Activated T-cell treated with anti-CD3 and anti-CD28 coated beads, Interleukin-2, amount 50 U/mL, for 24 hours (primary cell): ENCODE measurements around the gene PRR14.

Source experiments
- DNase-seq: peaks from one replicate; pipeline ENCODE4 v3.0.0-alpha.2; 2020
- H3K27ac Mint-ChIP-seq: 2 replicates; pipeline ENCODE4 v1.8.0; 2020; ENCODE audit warnings: mild to moderate bottlenecking, mixed read lengths
- H3K27me3 Mint-ChIP-seq: 2 replicates; pipeline ENCODE4 v1.8.0; 2020; ENCODE audit warnings: mixed read lengths
- H3K36me3 Mint-ChIP-seq: 2 replicates; pipeline ENCODE4 v1.8.0; 2020; ENCODE audit warnings: low read depth, mixed read lengths
- H3K4me1 Mint-ChIP-seq: 2 replicates; pipeline ENCODE4 v1.8.0; 2020; ENCODE audit warnings: low read depth, mixed read lengths
- H3K4me3 Mint-ChIP-seq: 2 replicates; pipeline ENCODE4 v1.8.0; 2020; ENCODE audit warnings: mild to moderate bottlenecking, moderate library complexity, mixed read lengths
- H3K9me3 Mint-ChIP-seq: 2 replicates; pipeline ENCODE4 v1.8.0; 2020; ENCODE audit warnings: mixed read lengths

The PRR14 gene

GRCh38 chr16:30660424-30661261, 9.9 kb downstream of the PRR14 start:
- H3K27ac Mint-ChIP-seq, result peak overlapping the region; percentile 99
- H3K36me3 Mint-ChIP-seq, result peaks cover 83% of the 10 kb centered on the region
- H3K4me1 Mint-ChIP-seq, result peaks cover 55% of the 10 kb centered on the region
- H3K9me3 Mint-ChIP-seq, result no peaks in the 10 kb centered on the region
- DNase-seq, result peak; percentile 79
- no peaks in the 10 kb centered on the region for H3K27me3 Mint-ChIP-seq
- H3K4me3 Mint-ChIP-seq, result peak overlapping the region; percentile 98

GRCh38 chr16:30662449-30662848, 11.7 kb downstream of the PRR14 start:
- peaks cover 83% of the 10 kb centered on the region for H3K36me3 Mint-ChIP-seq
- no peaks in the 10 kb centered on the region for H3K9me3 Mint-ChIP-seq
- H3K27me3 Mint-ChIP-seq, result no peaks in the 10 kb centered on the region
- H3K4me3 Mint-ChIP-seq, result peak overlapping the region; percentile 98
- peak overlapping the region; percentile 99 for H3K27ac Mint-ChIP-seq
- H3K4me1 Mint-ChIP-seq, result peaks cover 39% of the 10 kb centered on the region
- DNase-seq, result no peak

- Mint-ChIP-seq H3K27ac (peak overlapping the region; percentile 99), H3K9me3 (no peaks in the 10 kb centered on the region), H3K4me1 (peaks cover 37% of the 10 kb centered on the region), H3K36me3 (peaks cover 87% of the 10 kb centered on the region), H3K27me3 (no peaks in the 10 kb centered on the region), H3K4me3 (peak overlapping the region; percentile 98)
- DNase-seq, result no peak
These were observed 12.3 kb downstream of the PRR14 start for GRCh38 chr16:30663038-30663437.

- no peak for DNase-seq
- no peaks in the 10 kb centered on the region for H3K9me3 Mint-ChIP-seq
- peak overlapping the region; percentile 99 for H3K27ac Mint-ChIP-seq
- H3K27me3 Mint-ChIP-seq, result no peaks in the 10 kb centered on the region
- H3K4me3 Mint-ChIP-seq, result peak overlapping the region; percentile 98
- peaks cover 37% of the 10 kb centered on the region for H3K4me1 Mint-ChIP-seq
- H3K36me3 Mint-ChIP-seq, result peaks cover 86% of the 10 kb centered on the region
These were observed 13.1 kb downstream of the PRR14 start for GRCh38 chr16:30663820-30664219.

- peak overlapping the region; percentile 76 for H3K27ac Mint-ChIP-seq
- H3K36me3 Mint-ChIP-seq, result peaks cover 89% of the 10 kb centered on the region
- no peaks in the 10 kb centered on the region for H3K27me3 Mint-ChIP-seq
- DNase-seq, result no peak
- no peak overlapping the region for H3K4me3 Mint-ChIP-seq
- H3K4me1 Mint-ChIP-seq, result peaks cover 37% of the 10 kb centered on the region
- no peaks in the 10 kb centered on the region for H3K9me3 Mint-ChIP-seq
These were observed 13.9 kb downstream of the PRR14 start for GRCh38 chr16:30664616-30665109.

GRCh38 chr16:30665155-30665829, 14.5 kb downstream of the PRR14 start:
- H3K9me3 Mint-ChIP-seq, result no peaks in the 10 kb centered on the region
- DNase-seq, result no peak
- H3K36me3 Mint-ChIP-seq, result peaks cover 90% of the 10 kb centered on the region
- peaks cover 37% of the 10 kb centered on the region for H3K4me1 Mint-ChIP-seq
- peak overlapping the region; percentile 76 for H3K27ac Mint-ChIP-seq
- H3K27me3 Mint-ChIP-seq, result no peaks in the 10 kb centered on the region
- H3K4me3 Mint-ChIP-seq, result no peak overlapping the region

GRCh38 chr16:30665830-30666190, 15.1 kb downstream of the PRR14 start:
- Mint-ChIP-seq H3K27ac (peak overlapping the region; percentile 76), H3K36me3 (peaks cover 90% of the 10 kb centered on the region), H3K4me3 (no peak overlapping the region), H3K4me1 (peaks cover 33% of the 10 kb centered on the region), H3K27me3 (no peaks in the 10 kb centered on the region), H3K9me3 (no peaks in the 10 kb centered on the region)
- DNase-seq, result no peak

- Mint-ChIP-seq H3K27me3 (no peaks in the 10 kb centered on the region), H3K36me3 (peaks cover 87% of the 10 kb centered on the region), H3K9me3 (no peaks in the 10 kb centered on the region), H3K4me1 (peaks cover 25% of the 10 kb centered on the region), H3K4me3 (no peak overlapping the region), H3K27ac (peak overlapping the region; percentile 64)
- DNase-seq, result no peak
These were observed 15.9 kb downstream of the PRR14 start for GRCh38 chr16:30666681-30667080.

GRCh38 chr16:30667361-30667905, 16.7 kb downstream of the PRR14 start:
- Mint-ChIP-seq H3K4me3 (no peak overlapping the region), H3K36me3 (peaks cover 86% of the 10 kb centered on the region), H3K27ac (peak overlapping the region; percentile 48)

GRCh38 chr16:30668393-30668792, 17.6 kb downstream of the PRR14 start:
- Mint-ChIP-seq H3K27ac (no peak overlapping the region), H3K27me3 (no peaks in the 10 kb centered on the region), H3K9me3 (no peaks in the 10 kb centered on the region), H3K4me1 (peaks cover 8% of the 10 kb centered on the region), H3K4me3 (no peak overlapping the region), H3K36me3 (peaks cover 76% of the 10 kb centered on the region)
- DNase-seq, result no peak

More at GRCh38 chr16:30667361-30667905, 16.7 kb downstream of the PRR14 start:
- peaks cover 18% of the 10 kb centered on the region for H3K4me1 Mint-ChIP-seq
- no peak for DNase-seq
- H3K9me3 Mint-ChIP-seq, result no peaks in the 10 kb centered on the region
- no peaks in the 10 kb centered on the region for H3K27me3 Mint-ChIP-seq

GRCh38 chr16:30669026-30669902, 18.5 kb downstream of the PRR14 start:
- peaks cover 69% of the 10 kb centered on the region for H3K36me3 Mint-ChIP-seq
- no peaks in the 10 kb centered on the region for H3K27me3 Mint-ChIP-seq
- DNase-seq, result no peak
- H3K4me1 Mint-ChIP-seq, result peaks cover 3% of the 10 kb centered on the region
- no peaks in the 10 kb centered on the region for H3K9me3 Mint-ChIP-seq
- H3K4me3 Mint-ChIP-seq, result no peak overlapping the region
- no peak overlapping the region for H3K27ac Mint-ChIP-seq

GRCh38 chr16:30669903-30670824, 19.4 kb downstream of the PRR14 start:
- H3K9me3 Mint-ChIP-seq, result no peaks in the 10 kb centered on the region
- peaks cover 60% of the 10 kb centered on the region for H3K36me3 Mint-ChIP-seq
- H3K4me1 Mint-ChIP-seq, result no peaks in the 10 kb centered on the region
- peak overlapping the region; percentile 37 for H3K27ac Mint-ChIP-seq
- no peak for DNase-seq
- no peaks in the 10 kb centered on the region for H3K27me3 Mint-ChIP-seq
- H3K4me3 Mint-ChIP-seq, result no peak overlapping the region

GRCh38 chr16:30675143-30675542, 24.4 kb downstream of the PRR14 start:
- H3K9me3 Mint-ChIP-seq, result no peaks in the 10 kb centered on the region
- no peak for DNase-seq
- H3K27ac Mint-ChIP-seq, result no peak overlapping the region
- no peaks in the 10 kb centered on the region for H3K4me1 Mint-ChIP-seq
- peaks cover 19% of the 10 kb centered on the region for H3K36me3 Mint-ChIP-seq
- no peak overlapping the region for H3K4me3 Mint-ChIP-seq
- no peaks in the 10 kb centered on the region for H3K27me3 Mint-ChIP-seq
